ENCODE results near the gene TRPM1. TPM values are rescaled to one million over a fixed set of nuclear protein-coding genes. Genes with fewer than 3 reads are reported as not detected.
A peak's percentile ranks its signal among the peaks of the same experiment; 100 is the strongest.

The TRPM1 gene
- total RNA-seq, 1 donor from 2014 or later: not detected

DNA sequence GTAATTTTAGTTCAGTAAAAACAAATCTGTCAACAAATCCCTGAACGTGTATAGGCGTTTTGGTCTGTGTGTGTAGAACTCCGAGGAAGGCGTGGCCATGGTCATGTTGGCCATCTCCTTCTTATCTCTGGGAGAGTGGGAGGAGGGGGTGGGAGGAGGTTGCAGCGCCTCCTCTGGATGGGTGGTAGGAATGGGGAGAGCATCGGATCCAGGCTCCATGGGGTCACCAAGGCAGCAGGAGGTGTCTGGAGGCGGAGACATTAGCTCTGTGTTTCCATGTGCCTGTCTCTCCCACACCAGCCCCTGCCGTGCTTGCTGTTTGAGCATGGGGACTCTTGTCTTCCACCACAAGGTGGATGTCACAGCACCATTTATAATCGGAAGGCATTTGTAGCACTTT lies 34.5 kb upstream of the TRPM1 start:
- peak in 1 of 2 experiments; percentile 21 for DNase-seq (ENCODE audit: low spot score in 2 of 2, unreplicated experiment in 2 of 2)
- no peaks in the 10 kb centered on the region for H3K4me1 Mint-ChIP-seq

DNA sequence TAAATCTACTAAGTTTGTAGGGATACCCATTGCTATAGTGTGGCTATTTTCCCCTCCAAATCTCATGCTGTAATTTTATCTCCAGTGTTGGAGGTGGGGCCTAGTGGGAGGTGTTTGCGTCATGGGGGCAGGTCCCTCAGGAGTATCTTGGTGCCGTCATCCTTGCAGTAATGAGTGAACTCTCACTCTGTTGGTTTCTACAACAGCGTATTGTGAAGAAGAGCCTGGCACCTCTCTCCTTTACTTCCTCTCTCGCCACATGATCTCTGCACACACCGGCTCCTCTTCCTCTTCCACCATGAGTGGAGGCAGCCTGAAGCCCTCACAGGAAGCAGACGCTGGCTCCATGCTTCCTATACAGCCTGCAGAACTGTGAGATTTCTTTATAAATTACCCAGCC lies 34.0 kb upstream of the TRPM1 start:
- TF ChIP-seq, protein P1, sequence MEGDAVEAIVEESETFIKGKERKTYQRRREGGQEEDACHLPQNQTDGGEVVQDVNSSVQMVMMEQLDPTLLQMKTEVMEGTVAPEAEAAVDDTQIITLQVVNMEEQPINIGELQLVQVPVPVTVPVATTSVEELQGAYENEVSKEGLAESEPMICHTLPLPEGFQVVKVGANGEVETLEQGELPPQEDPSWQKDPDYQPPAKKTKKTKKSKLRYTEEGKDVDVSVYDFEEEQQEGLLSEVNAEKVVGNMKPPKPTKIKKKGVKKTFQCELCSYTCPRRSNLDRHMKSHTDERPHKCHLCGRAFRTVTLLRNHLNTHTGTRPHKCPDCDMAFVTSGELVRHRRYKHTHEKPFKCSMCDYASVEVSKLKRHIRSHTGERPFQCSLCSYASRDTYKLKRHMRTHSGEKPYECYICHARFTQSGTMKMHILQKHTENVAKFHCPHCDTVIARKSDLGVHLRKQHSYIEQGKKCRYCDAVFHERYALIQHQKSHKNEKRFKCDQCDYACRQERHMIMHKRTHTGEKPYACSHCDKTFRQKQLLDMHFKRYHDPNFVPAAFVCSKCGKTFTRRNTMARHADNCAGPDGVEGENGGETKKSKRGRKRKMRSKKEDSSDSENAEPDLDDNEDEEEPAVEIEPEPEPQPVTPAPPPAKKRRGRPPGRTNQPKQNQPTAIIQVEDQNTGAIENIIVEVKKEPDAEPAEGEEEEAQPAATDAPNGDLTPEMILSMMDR (IDR thresholded peaks at IDR 0.05; ENCODE audit: unreplicated experiment): no peak
- peaks cover 7% of the 10 kb centered on the region for H3K9me3 Mint-ChIP-seq
- H3K4me3 Mint-ChIP-seq: no peak overlapping the region
- peak in 1 of 2 experiments; percentile 7 for DNase-seq (ENCODE audit: low spot score in 2 of 2, unreplicated experiment in 2 of 2)
- H3K27ac Mint-ChIP-seq: no peak overlapping the region
- H3K4me1 Mint-ChIP-seq: no peaks in the 10 kb centered on the region
- no peaks in the 10 kb centered on the region for H3K36me3 Mint-ChIP-seq
- no peaks in the 10 kb centered on the region for H3K27me3 Mint-ChIP-seq (ENCODE audit: low read depth)

More for the DNA sequence above, 34.5 kb upstream of the TRPM1 start:
- Mint-ChIP-seq H3K27ac (no peak overlapping the region), H3K27me3 (ENCODE audit: low read depth) (no peaks in the 10 kb centered on the region), H3K36me3 (no peaks in the 10 kb centered on the region), H3K9me3 (peaks cover 7% of the 10 kb centered on the region), H3K4me3 (no peak overlapping the region)
- TF ChIP-seq, protein P1 (IDR thresholded peaks at IDR 0.05; ENCODE audit: unreplicated experiment): no peak

DNA sequence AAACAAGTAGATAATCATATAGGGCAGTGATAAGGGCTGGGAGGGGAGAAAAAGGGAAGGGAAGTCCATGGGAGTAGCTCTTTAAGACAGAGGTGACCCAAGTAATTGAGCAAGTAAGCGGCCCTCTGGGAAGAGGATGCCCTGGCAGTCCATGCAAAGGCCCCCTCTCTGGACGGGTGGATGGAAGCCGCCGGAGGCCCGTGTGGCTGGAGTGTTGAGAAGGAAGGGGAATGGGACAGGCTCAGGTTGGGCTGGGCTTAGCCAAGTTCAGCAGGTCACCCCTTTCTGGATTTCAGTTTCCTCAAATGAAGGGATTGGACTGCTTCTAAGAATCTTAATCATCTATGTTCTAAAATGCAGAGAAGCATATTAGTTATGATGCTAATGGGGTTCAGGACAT lies 32.4 kb upstream of the TRPM1 start:
- no peaks in the 10 kb centered on the region for H3K36me3 Mint-ChIP-seq
- H3K27me3 Mint-ChIP-seq (ENCODE audit: low read depth): no peaks in the 10 kb centered on the region
- H3K4me3 Mint-ChIP-seq: no peak overlapping the region
- no peak overlapping the region for H3K27ac Mint-ChIP-seq
- no peak for DNase-seq (ENCODE audit: low spot score in 2 of 2, unreplicated experiment in 2 of 2)
- no peaks in the 10 kb centered on the region for H3K4me1 Mint-ChIP-seq
- H3K9me3 Mint-ChIP-seq: peaks cover 7% of the 10 kb centered on the region
- TF ChIP-seq, protein P1 (IDR thresholded peaks at IDR 0.05; ENCODE audit: unreplicated experiment): no peak

DNA sequence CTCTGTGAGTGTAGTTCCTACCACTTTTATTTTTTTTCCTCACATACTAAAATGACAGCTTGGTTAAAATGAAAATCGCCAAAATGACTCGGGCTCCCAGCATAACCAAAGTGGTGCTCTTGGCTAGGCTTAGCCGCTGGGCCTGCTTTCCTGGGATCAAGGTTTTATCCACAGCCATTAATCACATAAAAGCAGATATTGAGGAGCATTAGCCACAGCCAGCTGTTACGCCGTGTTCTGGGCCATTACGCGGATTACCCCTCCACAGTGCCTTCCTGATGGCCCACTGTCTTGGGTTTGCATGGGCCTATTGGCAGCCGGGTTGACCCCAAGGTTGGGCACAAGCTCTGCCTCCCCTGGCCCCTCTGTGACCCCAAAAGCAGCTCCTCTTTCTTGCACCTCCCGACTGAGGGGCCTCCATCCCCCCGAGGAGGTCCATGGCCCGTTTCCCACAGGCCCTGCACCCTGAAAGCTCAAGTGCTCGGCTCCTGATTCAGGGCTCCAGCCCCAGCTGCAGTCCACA lies 30.4 kb upstream of the TRPM1 start:
- Mint-ChIP-seq H3K9me3 (peaks cover 7% of the 10 kb centered on the region), H3K27ac (no peak overlapping the region), H3K27me3 (ENCODE audit: low read depth) (no peaks in the 10 kb centered on the region), H3K4me3 (no peak overlapping the region), H3K36me3 (no peaks in the 10 kb centered on the region), H3K4me1 (no peaks in the 10 kb centered on the region)
- TF ChIP-seq, protein P1 (IDR thresholded peaks at IDR 0.05; ENCODE audit: unreplicated experiment): no peak
- no peak for DNase-seq (ENCODE audit: low spot score in 2 of 2, unreplicated experiment in 2 of 2)

DNA sequence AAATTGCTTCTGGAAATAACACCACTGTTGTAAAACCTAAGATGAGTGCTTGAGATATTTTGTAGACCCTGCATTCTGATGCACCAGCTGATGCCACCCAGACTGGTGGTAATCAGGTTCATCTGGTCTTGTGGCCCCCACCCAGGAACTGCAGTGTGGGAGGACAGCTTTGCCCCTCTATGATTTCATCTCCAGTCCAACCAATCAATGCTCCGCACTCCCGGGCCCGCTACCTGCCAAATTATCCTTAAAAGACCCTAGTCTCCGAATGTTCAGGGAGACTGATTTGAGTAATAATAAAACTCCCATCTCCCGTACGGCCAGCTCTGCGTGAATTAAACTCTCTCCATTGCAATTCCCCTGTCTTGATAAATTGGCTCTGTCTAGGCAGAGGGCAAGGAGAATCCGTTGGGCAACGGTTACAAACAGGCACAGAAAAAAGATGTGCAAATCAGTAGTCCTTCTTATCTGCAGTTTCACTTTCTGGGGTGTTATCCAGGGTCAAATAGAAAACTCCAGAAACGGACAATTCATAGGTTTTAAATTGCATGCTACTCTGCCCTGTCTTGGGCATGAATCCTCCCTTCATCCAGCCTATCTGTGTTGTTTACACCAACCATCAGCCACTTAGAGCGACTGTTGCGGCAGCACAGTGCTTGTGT lies 29.2 kb upstream of the TRPM1 start:
- no peaks in the 10 kb centered on the region for H3K27me3 Mint-ChIP-seq (ENCODE audit: low read depth)
- no peak for DNase-seq (ENCODE audit: low spot score in 2 of 2, unreplicated experiment in 2 of 2)
- H3K36me3 Mint-ChIP-seq: no peaks in the 10 kb centered on the region
- TF ChIP-seq, protein P1 (IDR thresholded peaks at IDR 0.05; ENCODE audit: unreplicated experiment): no peak
- H3K27ac Mint-ChIP-seq: no peak overlapping the region
- H3K4me3 Mint-ChIP-seq: no peak overlapping the region
- H3K4me1 Mint-ChIP-seq: no peaks in the 10 kb centered on the region
- H3K9me3 Mint-ChIP-seq: peaks cover 7% of the 10 kb centered on the region
